ENCODE data around the gene GALC.
A peak's percentile ranks its signal among the peaks of the same experiment; 100 is the strongest.
"Not testable (repeated sequence)": the region's sequence is repeated elsewhere in the genome, so short reads cannot be mapped to it uniquely, and the experiment has no call there.

Gene GALC

DNA sequence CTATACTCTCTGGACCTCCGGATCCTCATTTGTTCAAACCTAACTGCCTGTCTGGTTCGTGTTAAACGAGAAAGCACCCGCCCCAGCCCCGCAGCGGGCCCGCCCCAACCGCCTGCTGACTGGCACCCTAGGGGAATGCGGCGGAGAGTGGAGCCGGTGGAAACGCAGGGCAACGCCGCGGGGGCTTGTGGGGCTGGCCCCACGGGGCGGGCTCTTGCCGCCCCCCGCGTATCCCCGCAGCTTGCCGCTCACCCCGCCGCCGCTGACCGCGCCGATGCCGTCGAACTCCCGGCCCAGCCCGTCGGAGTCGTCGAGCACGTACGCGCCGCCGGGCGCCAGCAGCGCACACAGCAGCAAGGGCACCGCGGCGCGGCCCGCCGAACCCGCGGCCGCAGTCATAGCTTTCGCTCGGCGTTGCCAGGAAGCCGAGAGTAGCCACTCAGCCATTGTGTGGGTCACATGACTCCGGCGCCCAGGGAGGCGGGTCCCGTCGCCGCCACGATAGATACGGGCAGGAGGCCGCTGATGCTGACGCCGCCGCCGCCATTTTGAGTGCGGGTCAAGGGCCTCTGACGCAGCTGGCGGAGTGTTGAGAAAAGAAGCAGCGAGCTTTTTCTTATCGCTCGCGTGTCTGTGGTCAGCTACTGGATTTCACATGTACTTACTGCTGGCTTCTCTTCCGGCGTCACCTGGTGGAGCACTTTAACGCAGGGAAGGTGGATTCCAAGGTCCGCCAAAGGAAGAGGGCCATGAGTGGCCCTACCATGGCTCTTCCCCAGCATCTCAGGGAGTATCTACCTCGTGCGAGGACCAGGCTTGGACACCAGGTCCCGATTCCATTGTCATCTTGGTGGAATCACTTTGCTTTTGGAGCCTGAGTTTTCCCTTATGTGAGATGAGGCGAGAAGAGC lies at the start of gene GALC:
TSS of gene GALC (minus strand) at position 465 of the 911 bp plus-strand sequence. CDS start at position 447, 18 bp downstream.
- DNase-seq: peak; percentile 97

DNA sequence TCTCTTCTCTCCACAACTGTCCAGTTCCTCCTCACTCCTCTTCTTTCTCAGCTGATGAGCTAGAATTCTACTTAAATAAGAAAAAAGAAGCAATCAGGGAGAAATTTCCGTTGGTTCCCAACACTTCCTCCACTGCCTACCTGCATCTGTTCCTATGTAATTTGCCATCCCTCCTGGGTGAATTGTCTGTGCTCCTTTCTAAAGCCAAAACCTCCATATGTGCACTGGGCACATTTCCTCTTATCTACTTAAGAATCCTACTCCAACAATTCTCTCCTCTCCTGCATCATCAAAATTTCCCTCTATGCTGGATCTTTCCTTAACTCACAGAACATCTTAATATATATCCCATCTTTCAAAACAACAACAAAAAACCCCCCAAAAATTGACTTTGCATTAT lies 47.2 kb upstream of the GALC start:
- no peak for DNase-seq

DNA sequence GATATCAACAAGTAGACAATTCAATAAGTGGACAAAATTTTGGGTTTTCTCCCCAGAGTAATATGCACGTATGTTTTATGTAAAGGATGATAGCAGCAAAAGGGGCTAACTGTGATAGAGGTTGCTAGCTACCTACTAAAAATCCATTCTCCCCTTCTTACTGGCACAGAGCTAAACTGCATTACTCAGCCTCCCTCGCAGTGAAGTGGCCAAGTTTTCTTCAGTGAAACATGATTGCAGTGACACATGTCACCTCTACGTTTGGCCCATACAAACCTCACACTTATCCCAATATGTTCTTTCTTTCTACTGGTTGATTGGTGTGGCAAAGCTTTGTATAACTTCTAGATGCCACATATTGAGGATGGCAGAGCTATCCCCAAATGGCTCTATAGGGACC lies 46.2 kb upstream of the GALC start:
- DNase-seq: no peak

GRCh38 chr14:88037325-88037724 lies 44.3 kb upstream of the GALC start:
- no peak for DNase-seq

DNA sequence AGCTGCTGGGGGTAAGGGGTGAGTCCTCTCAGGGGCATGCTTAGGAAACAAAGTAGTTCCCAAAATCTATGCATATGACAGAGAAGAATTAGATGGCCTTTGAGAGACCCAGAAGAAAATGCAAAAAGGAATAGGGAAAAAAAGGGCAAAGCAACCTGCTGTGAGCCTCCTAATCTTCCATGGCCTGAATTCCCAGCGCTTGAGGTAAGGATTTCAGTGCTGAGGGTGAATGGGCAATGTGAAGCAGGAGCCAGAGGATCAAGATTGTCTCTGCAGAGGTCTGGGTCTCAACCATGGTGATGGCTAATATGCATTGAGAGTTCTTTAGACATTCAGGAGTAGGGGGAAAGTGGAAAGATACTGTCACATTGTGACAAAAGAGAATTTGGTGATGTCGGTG lies 43.4 kb upstream of the GALC start:
- DNase-seq: no peak

- no peak for DNase-seq
Measured at GRCh38 chr14:88034076-88034475, 41.1 kb upstream of the GALC start.

DNA sequence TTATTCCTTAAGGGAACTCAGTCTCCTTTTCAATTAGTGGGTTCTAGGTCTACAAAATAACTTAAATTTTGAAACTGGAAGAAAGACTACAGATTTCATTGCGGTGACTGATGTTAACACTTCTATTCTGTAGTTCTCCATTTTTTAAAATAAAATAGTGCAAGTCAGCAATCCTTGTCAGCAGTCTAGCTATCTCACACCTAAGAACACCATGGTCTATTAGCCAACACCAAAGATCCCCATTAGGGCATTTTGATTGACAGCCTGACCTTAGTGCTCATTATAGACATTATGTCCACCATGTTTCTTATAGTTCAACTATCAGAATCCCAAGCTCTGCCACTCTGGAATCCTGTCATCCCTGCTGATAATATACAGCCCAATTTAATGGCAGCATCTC lies 39.4 kb upstream of the GALC start:
- no peak for DNase-seq

GRCh38 chr14:88030892-88031291 lies 37.9 kb upstream of the GALC start:
- no peak for DNase-seq

- peak; percentile 38 for DNase-seq
Measured at GRCh38 chr14:88030079-88030478, 37.1 kb upstream of the GALC start.

GRCh38 chr14:88029500-88029899 lies 36.5 kb upstream of the GALC start:
- no peak for DNase-seq

- peak; percentile 50 for DNase-seq
Measured at GRCh38 chr14:88026890-88027289, 33.9 kb upstream of the GALC start.

DNA sequence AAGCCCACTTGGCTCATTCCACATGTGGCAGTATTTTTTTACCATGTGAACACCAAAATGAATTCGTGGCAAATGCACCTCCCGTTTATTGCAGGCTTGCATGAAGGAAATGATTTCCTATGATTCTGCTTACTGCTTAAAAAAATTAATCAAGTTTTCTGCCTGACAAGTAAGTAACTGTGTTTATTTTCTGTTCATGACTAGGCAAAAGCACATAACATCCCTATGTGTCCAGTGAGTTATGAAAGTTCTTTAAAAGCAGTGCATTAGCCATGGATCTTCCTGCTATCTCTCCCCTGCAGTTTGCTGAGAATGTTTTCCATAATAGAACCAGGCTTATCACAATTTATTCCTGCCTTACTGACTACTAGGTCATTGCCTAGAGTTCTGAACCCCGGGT lies 32.3 kb upstream of the GALC start:
- DNase-seq: no peak

DNA sequence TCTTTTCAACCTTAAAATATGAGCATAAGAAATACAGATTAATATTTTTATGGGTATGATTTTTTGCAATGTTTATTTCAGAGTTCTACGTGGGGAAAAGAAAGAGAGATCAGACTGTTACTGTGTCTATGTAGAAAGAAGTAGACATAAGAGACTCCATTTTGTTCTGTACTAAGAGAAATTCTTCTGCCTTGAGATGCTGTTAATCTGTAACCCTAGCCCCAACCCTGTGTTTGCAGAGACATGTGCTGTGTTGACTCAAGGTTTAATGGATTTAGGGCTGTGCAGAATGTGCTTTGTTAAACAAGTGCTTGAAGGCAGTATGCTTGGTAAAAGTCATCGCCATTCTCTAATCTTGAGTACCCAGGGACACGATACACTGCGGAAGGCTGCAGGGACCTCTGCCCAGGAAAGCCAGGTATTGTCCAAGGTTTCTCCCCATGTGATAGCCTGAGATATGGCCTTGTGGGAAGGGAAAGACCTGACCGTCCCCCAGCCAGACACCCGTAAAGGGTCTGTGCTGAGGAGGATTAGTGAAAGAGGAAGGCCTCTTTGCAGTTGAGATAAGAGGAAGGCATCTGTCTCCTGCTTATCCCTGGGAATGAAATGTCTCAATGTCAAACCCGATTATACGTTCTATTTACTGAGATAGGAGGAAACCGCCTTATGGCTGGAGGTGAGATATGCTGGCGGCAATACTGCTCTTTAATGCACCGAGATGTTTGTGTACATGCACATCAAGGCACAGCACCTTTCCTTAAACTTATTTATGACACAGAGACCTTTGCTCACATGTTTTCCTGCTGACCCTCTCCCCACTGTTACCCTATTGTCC lies 31.5 kb upstream of the GALC start:
- DNase-seq: not testable (repeated sequence)

- peak; percentile 51 for DNase-seq
Measured at GRCh38 chr14:88023658-88024187, 30.7 kb upstream of the GALC start.

DNA sequence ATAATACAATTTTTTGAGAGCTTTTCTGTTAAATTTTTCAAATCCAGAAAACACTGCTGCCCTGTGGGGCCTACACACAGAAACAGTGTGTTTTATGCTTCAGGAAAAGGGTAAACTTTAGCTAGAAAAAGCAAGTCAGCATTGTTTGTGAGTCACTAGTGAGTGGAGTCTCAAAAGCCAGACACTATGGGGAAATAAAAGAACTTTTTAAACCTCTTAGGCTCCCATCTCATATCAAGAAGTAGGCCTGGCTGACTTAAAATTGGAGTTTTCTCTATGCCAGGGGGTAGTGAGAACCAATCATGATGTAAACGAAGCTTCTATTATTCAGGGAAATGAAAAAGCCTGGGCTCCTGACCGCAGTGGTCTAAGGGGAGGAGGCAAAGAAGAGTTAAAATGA lies 24.6 kb upstream of the GALC start:
- no peak for DNase-seq

GRCh38 chr14:88016768-88017167 lies 23.8 kb upstream of the GALC start:
- no peak for DNase-seq

DNA sequence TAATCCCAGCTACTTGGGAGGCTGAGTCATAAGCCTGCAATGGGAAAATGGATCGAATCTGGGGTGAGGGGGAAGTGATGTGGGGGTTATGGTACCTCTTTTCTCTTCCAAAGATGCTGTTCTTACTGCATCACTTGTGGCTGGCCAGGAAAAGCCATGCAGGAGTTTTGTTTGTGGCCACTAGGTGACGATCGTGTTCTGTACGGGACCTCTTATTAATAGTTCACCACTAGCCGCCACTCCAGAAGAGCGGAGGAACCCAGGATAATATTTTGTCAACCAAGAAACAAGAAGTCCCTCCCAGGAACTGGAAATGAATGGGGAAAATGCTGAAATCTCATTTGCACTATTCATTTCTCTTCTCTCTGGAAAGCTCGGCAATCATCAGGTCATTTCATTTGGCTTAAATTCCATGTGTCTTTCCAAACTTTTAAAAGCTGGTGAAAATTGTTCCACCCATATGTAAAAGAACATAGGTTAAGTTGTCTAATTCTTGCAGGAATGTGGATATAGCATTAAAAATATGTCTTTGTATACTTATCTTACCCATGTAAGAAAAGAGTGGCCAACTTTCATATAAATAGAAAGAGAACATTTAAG lies 20.9 kb upstream of the GALC start:
- DNase-seq: peak; percentile 65

- no peak for DNase-seq
Measured at GRCh38 chr14:88012495-88012894, 19.5 kb upstream of the GALC start.

DNA sequence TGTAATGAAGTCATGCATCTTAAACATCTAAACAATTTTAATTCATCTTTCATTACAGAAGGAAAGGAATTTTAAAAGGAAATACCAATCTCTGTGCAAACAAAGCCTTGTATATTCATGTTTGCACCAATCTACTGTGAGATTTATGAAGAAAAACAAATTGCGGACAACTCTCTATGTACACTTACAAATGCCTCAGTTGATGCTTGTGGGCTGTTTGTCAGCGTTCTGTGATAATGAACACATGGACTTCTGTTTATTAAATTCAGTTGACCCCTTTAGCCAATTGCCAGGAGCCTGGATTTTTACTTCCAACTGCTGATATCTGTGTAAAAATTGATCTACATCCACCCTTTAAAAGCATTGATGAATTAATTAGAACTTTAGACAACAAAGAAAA lies 17.3 kb upstream of the GALC start:
- no peak for DNase-seq

GRCh38 chr14:88009486-88009885 lies 16.5 kb upstream of the GALC start:
- DNase-seq: no peak

GRCh38 chr14:88008039-88008742 lies 15.2 kb upstream of the GALC start:
- no peak for DNase-seq

- DNase-seq: peak; percentile 48
Measured at GRCh38 chr14:88007608-88008007, 14.6 kb upstream of the GALC start.

Data from CD4-positive, alpha-beta T cell treated with Interleukin-17A for 1 hour (primary cell).